ENCODE results near the gene ATP1B3.

GRCh38 chr3:141835557-141836229 is 40.8 kb upstream of the ATP1B3 start:
- TF ChIP-seq POLR2AphosphoS5 (IDR thresholded peaks at IDR 0.05): no peak
- no peak for TF ChIP-seq CTCF (IDR thresholded peaks at IDR 0.05)
- TF ChIP-seq POLR2A (IDR thresholded peaks at IDR 0.05; ENCODE audit: low read depth): no peak
- no peak for TF ChIP-seq EP300 (IDR thresholded peaks at IDR 0.05)
